HCT116 (cell line): ENCODE measurements around the gene CCDC192.

Experiments
- CTCF ChIP-seq, 3 experiments: fragments of 200-600 bp in 1 of 3; sonication (generic) in 1 of 3; IDR thresholded peaks in 2 of 3; conservative IDR thresholded peaks in 1 of 3; 2 replicates each; pipeline ENCODE4 v1.5.1; 2012 to 2017; ENCODE audit warnings: low read depth in 2 of 3, low read length in 2 of 3, antibody characterized with exemption in 1 of 3, borderline replicate concordance in 1 of 3, control low read depth in 1 of 3, mild to moderate bottlenecking in 1 of 3, mixed read lengths in 1 of 3, mixed run types in 1 of 3, moderate library complexity in 1 of 3; ENCODE audit not compliant: insufficient read depth in 1 of 3
- EZH2 ChIP-seq: fragments of 200-600 bp; sonication (generic); IDR thresholded peaks from 2 replicates; pipeline ENCODE4 v1.6.1; 2017; ENCODE audit warnings: antibody characterized with exemption, mixed run types
- EZH2phosphoT487 ChIP-seq: fragments of 200-600 bp; IDR thresholded peaks from 2 replicates; pipeline ENCODE4 v1.6.1; 2018; ENCODE audit warnings: antibody characterized with exemption, borderline replicate concordance
- POLR2A ChIP-seq: IDR thresholded peaks from 2 replicates; pipeline ENCODE4 v1.7.0; 2011; ENCODE audit warnings: borderline replicate concordance; ENCODE audit not compliant: insufficient read depth, insufficient read length; ENCODE audit errors: extremely low read depth
- POLR2AphosphoS5 ChIP-seq: IDR thresholded peaks from 2 replicates; pipeline ENCODE4 v1.6.1; 2011; ENCODE audit warnings: mild to moderate bottlenecking, low read depth, low read length, moderate library complexity
- SP1 ChIP-seq: IDR thresholded peaks from 2 replicates; pipeline ENCODE4 v1.6.1; 2012; ENCODE audit warnings: low read depth
- TF ChIP-seq, protein P1 (sequence below): IDR thresholded peaks from 2 replicates; pipeline ENCODE4 v1.6.1; 2011; ENCODE audit warnings: mild to moderate bottlenecking, low read length, moderate library complexity; ENCODE audit not compliant: insufficient replicate concordance; ENCODE audit errors: extremely low read depth

- TF ChIP-seq CTCF (IDR thresholded peaks at IDR 0.05 in 2 of 3, conservative IDR thresholded peaks at IDR 0.05 in 1 of 3; ENCODE audit: borderline replicate concordance in 1 of 3, insufficient read depth in 1 of 3, low read depth in 2 of 3, low read length in 2 of 3), result no peak
- TF ChIP-seq POLR2A, result no peak
- TF ChIP-seq EZH2phosphoT487, result no peak
- no peak for TF ChIP-seq EZH2
- TF ChIP-seq POLR2AphosphoS5, result no peak
- no peak for TF ChIP-seq SP1
- TF ChIP-seq, protein P1, sequence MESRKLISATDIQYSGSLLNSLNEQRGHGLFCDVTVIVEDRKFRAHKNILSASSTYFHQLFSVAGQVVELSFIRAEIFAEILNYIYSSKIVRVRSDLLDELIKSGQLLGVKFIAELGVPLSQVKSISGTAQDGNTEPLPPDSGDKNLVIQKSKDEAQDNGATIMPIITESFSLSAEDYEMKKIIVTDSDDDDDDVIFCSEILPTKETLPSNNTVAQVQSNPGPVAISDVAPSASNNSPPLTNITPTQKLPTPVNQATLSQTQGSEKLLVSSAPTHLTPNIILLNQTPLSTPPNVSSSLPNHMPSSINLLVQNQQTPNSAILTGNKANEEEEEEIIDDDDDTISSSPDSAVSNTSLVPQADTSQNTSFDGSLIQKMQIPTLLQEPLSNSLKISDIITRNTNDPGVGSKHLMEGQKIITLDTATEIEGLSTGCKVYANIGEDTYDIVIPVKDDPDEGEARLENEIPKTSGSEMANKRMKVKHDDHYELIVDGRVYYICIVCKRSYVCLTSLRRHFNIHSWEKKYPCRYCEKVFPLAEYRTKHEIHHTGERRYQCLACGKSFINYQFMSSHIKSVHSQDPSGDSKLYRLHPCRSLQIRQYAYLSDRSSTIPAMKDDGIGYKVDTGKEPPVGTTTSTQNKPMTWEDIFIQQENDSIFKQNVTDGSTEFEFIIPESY, result no peak
Observed at GRCh38 chr5:127863161-127863560, 160.0 kb downstream of the CCDC192 start.
